ENCODE measurements around the gene GRK1. TPM values are rescaled to one million over a fixed set of nuclear protein-coding genes. Genes with fewer than 3 reads are reported as not detected.

The GRK1 gene
- total and polyA plus RNA-seq, 2 of the 4 experiments (the other 2 are of a cell fraction): not detected

GRCh38 chr13:113639616-113640262 lies 27.3 kb upstream of the GRK1 start:
- no TSS peak for BruUV-seq (replicated peaks)
- Histone ChIP-seq H4K8ac (ENCODE audit: low read depth in 2 of 2, low read length in 2 of 2) (no peak overlapping the region), H3K4me3 (ENCODE audit: insufficient read depth, low read depth, low read length) (no peak overlapping the region), H3K4me2 (ENCODE audit: low read depth, low read length) (no peak overlapping the region), H3K18ac (ENCODE audit: low read depth, low read length) (no peak overlapping the region), H3K9me3 (ENCODE audit: control insufficient read depth, insufficient read depth, low read length) (no peaks in the 10 kb centered on the region), H2BK20ac (ENCODE audit: low read depth, low read length) (no peak overlapping the region), H3K4ac (ENCODE audit: low read depth, low read length) (no peak overlapping the region), H2BK15ac (ENCODE audit: low read depth, low read length) (no peak overlapping the region), H3K14ac (replicated peaks; ENCODE audit: low read depth, low read length) (no peak overlapping the region), H3K36me3 (ENCODE audit: control insufficient read depth, insufficient read depth, low read length) (peaks cover 50% of the 10 kb centered on the region), H2AK9ac (replicated peaks; ENCODE audit: low read depth, low read length, poor library complexity) (no peak overlapping the region), H2AFZ (replicated peaks; ENCODE audit: low read length, poor library complexity) (no peak overlapping the region), H3K27ac (ENCODE audit: insufficient read depth, low read length) (no peak overlapping the region), H3K4me1 (ENCODE audit: control insufficient read depth, insufficient read depth, low read length) (no peaks in the 10 kb centered on the region), H4K5ac (ENCODE audit: low read depth, low read length) (no peak overlapping the region), H3K9me1 (ENCODE audit: insufficient read depth, low read length) (peaks cover 11% of the 10 kb centered on the region; the same call in 1 of the 2 replicates), H3K23ac (ENCODE audit: low read depth, low read length) (no peak overlapping the region), H2BK5ac (ENCODE audit: low read depth, low read length, poor library complexity, severe bottlenecking) (no peak overlapping the region), H4K91ac (ENCODE audit: insufficient read depth, low read depth, low read length) (no peak overlapping the region), H3K9ac (ENCODE audit: low read depth, low read length) (no peak overlapping the region), H2BK120ac (ENCODE audit: low read depth, low read length) (no peak overlapping the region), H2AK5ac (ENCODE audit: low read depth, low read length) (no peak overlapping the region), H3K27me3 (ENCODE audit: control insufficient read depth, insufficient read depth, low read length) (no peaks in the 10 kb centered on the region), H3K56ac (ENCODE audit: extremely low read depth, insufficient read depth, low read length) (no peak overlapping the region), H3K79me1 (ENCODE audit: low read depth in 1 of 2, low read length in 2 of 2) (peaks cover 8 to 20% of the 10 kb centered on the region in 2 experiments; a peak in 3 of 4 replicates), H4K20me1 (ENCODE audit: insufficient read depth, low read length) (no peaks in the 10 kb centered on the region; the same call in 1 of the 2 replicates)
- dilution Hi-C loops (cut with HindIII; ENCODE audit: low sequenced_read_pairs, unreplicated experiment) (no loop called here), in situ Hi-C loops (cut with MboI; ENCODE audit: low sequenced_read_pairs) (no loop called here), intact Hi-C loops (cut with micrococcal nuclease) (no loop called here)
- ChIA-PET POLR2A (ENCODE audit: unreplicated experiment) (no interaction called here), CTCF (no interaction called here)
- 90% methylated on average over 8 of the region's 27 CpGs; no CpG with 5 or more reads in 1 of the 2 experiments for WGBS, 2 experiments (ENCODE audit: extremely low coverage in 2 of 2, insufficient read length in 1 of 2)
- TF ChIP-seq ELK1 (IDR thresholded peaks at IDR 0.05; ENCODE audit: borderline replicate concordance, low read depth, low read length) (no peak), RAD21 (IDR thresholded peaks at IDR 0.05; ENCODE audit: low read length) (no peak), BHLHE40 (IDR thresholded peaks at IDR 0.05; ENCODE audit: low read depth, low read length) (no peak)
- DNase-seq (no peak), ATAC-seq (ENCODE audit: low read depth) (no peak)

Measured in IMR-90 (cell line).